ENCODE data around the gene FOXP4. TPM values are rescaled to one million over a fixed set of nuclear protein-coding genes. Genes with fewer than 3 reads are reported as not detected.

The FOXP4 gene
- total and polyA plus RNA-seq, 2 of the 13 experiments (the other 11 are each of a cell fraction or from before 2014, with no cell fraction given) = 11.0 to 12.4 TPM

DNA sequence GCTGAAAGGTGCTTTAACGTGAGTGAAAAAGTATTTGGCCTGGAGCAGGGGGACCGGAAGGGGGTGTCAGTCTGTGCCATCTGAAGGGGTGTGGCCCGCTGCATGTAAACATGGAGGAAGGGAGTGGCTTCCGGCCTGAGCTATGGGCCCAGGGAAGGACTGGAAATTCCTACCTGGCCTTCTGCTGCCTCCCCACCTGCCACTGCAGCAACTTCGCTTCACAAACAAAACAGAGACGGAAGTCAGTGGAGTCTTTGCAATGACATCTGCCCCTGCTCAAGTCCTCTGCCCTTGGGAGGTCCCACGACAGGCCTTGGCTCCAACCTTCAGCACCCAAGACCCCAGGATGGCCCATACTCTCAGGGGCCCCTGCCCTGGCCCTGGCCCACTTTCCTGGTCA is 28.1 kb upstream of the FOXP4 start (continued):
- TF ChIP-seq, protein P1, sequence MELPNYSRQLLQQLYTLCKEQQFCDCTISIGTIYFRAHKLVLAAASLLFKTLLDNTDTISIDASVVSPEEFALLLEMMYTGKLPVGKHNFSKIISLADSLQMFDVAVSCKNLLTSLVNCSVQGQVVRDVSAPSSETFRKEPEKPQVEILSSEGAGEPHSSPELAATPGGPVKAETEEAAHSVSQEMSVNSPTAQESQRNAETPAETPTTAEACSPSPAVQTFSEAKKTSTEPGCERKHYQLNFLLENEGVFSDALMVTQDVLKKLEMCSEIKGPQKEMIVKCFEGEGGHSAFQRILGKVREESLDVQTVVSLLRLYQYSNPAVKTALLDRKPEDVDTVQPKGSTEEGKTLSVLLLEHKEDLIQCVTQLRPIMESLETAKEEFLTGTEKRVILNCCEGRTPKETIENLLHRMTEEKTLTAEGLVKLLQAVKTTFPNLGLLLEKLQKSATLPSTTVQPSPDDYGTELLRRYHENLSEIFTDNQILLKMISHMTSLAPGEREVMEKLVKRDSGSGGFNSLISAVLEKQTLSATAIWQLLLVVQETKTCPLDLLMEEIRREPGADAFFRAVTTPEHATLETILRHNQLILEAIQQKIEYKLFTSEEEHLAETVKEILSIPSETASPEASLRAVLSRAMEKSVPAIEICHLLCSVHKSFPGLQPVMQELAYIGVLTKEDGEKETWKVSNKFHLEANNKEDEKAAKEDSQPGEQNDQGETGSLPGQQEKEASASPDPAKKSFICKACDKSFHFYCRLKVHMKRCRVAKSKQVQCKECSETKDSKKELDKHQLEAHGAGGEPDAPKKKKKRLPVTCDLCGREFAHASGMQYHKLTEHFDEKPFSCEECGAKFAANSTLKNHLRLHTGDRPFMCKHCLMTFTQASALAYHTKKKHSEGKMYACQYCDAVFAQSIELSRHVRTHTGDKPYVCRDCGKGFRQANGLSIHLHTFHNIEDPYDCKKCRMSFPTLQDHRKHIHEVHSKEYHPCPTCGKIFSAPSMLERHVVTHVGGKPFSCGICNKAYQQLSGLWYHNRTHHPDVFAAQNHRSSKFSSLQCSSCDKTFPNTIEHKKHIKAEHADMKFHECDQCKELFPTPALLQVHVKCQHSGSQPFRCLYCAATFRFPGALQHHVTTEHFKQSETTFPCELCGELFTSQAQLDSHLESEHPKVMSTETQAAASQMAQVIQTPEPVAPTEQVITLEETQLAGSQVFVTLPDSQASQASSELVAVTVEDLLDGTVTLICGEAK (IDR thresholded peaks at IDR 0.05) = no peak
- TF ChIP-seq, protein P1 (CRISPR knock-in tag; IDR thresholded peaks at IDR 0.05) = no peak
- TF ChIP-seq MTA1 (CRISPR knock-in tag; IDR thresholded peaks at IDR 0.05; ENCODE audit: borderline replicate concordance) (peak; percentile 55; the same call in 1 of the 2 replicates), SRF (IDR thresholded peaks at IDR 0.05; ENCODE audit: low read depth, low read length) (no peak), ZNF543 (CRISPR knock-in tag; IDR thresholded peaks at IDR 0.05) (no peak), ZNF44 (CRISPR knock-in tag; IDR thresholded peaks at IDR 0.05) (no peak), KLF9 (CRISPR knock-in tag; IDR thresholded peaks at IDR 0.05; ENCODE audit: low read depth) (0 out of 2 replicates have a peak, but pooled peaks have one; percentile 71), GABPB1 (CRISPR knock-in tag; IDR thresholded peaks at IDR 0.05) (peak; percentile 84), MZF1 (CRISPR knock-in tag; IDR thresholded peaks at IDR 0.05; ENCODE audit: borderline replicate concordance) (no peak), ZNF235 (CRISPR knock-in tag; IDR thresholded peaks at IDR 0.05; ENCODE audit: borderline replicate concordance) (no peak), TAF1 (CRISPR knock-in tag; IDR thresholded peaks at IDR 0.05) (peak; percentile 41; the same call in 1 of the 2 replicates), RXRA (CRISPR knock-in tag; IDR thresholded peaks at IDR 0.05) (peak; percentile 39; the same call in 1 of the 2 replicates), ELF3 (CRISPR knock-in tag; IDR thresholded peaks at IDR 0.05) (peak; percentile 73), TARDBP (CRISPR knock-in tag; IDR thresholded peaks at IDR 0.05) (peak; percentile 57; the same call in 1 of the 2 replicates), ZNF121 (CRISPR knock-in tag; IDR thresholded peaks at IDR 0.05) (no peak), THAP11 (CRISPR knock-in tag; IDR thresholded peaks at IDR 0.05) (0 out of 2 replicates have a peak, but pooled peaks have one; percentile 54), ZC3H13 (CRISPR knock-in tag; IDR thresholded peaks at IDR 0.05) (no peak), SYNCRIP (IDR thresholded peaks at IDR 0.05; ENCODE audit: insufficient read depth, low read depth, low read length) (no peak), PHF20 (CRISPR knock-in tag; IDR thresholded peaks at IDR 0.05) (no peak), ZIK1 (CRISPR knock-in tag; IDR thresholded peaks at IDR 0.05; ENCODE audit: borderline replicate concordance, low read depth) (peak; percentile 64; the same call in 1 of the 2 replicates), STAG1 (CRISPR knock-in tag; IDR thresholded peaks at IDR 0.05) (peak; percentile 39; the same call in 1 of the 2 replicates), RBFOX2 (IDR thresholded peaks at IDR 0.05; ENCODE audit: low read depth, low read length) (no peak)
- TF ChIP-seq, protein P2, sequence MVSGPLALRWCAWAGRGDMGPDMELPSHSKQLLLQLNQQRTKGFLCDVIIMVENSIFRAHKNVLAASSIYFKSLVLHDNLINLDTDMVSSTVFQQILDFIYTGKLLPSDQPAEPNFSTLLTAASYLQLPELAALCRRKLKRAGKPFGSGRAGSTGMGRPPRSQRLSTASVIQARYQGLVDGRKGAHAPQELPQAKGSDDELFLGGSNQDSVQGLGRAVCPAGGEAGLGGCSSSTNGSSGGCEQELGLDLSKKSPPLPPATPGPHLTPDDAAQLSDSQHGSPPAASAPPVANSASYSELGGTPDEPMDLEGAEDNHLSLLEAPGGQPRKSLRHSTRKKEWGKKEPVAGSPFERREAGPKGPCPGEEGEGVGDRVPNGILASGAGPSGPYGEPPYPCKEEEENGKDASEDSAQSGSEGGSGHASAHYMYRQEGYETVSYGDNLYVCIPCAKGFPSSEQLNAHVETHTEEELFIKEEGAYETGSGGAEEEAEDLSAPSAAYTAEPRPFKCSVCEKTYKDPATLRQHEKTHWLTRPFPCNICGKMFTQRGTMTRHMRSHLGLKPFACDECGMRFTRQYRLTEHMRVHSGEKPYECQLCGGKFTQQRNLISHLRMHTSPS (CRISPR knock-in tag; IDR thresholded peaks at IDR 0.05; ENCODE audit: low read depth) = peak; percentile 69

Data from HepG2 (cell line).